NCI-H1694 treated with DMSO at 0.1 percent for 48 hours (cell line): ENCODE measurements around the gene LRRC8C.

ENCODE experiments used
- DNase-seq: peaks from one replicate; lab custom pipeline; 2025; lab: John Stamatoyannopoulos, UW

The LRRC8C gene

DNA sequence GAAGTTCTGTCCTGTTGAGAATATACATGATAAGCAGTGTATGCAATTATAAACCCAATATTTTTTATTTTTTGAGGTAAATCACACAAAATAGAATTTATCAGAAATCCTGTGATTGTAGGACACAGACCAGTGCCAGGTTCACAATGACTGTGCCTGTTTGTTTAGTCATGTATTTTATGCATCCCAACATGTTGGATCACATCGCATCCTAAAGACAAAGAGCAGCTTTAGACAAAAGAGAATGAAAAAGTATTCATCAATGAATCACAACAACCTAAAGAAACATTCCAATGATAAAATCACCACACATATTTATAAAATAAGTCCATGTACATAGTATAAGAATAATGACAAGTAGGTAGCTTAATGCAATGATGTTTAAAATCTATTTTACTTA is 134.7 kb downstream of the LRRC8C start:
- no peak for DNase-seq
